Measurements from ENCODE around the gene ERBIN. TPM values are rescaled to one million over a fixed set of nuclear protein-coding genes. Genes with fewer than 3 reads are reported as not detected.

ERBIN gene
- polyA plus RNA-seq, 1 of the 3 experiments (the other 2 are of a cell fraction) = 10.3 TPM

DNA sequence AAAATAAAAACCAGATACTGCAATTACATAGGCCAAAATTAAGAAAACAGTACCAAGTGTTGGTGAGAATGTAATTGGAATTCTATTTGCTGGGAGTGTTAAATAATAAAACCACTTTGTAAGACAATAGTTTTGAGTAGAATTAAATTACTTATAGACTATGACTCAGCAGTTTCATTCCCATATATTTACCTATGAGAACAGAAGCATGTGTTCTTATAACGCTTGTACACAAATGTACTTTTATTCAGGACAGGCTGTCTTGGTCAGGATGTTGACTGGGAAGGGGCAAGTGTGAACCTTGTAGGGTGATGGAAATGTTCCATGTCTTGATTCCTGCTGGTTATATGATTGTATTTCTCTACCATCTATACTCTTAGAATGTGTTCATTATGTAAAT, 56.3 kb downstream of the ERBIN start (continued):
- TF ChIP-seq, protein P1, sequence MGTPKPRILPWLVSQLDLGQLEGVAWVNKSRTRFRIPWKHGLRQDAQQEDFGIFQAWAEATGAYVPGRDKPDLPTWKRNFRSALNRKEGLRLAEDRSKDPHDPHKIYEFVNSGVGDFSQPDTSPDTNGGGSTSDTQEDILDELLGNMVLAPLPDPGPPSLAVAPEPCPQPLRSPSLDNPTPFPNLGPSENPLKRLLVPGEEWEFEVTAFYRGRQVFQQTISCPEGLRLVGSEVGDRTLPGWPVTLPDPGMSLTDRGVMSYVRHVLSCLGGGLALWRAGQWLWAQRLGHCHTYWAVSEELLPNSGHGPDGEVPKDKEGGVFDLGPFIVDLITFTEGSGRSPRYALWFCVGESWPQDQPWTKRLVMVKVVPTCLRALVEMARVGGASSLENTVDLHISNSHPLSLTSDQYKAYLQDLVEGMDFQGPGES (IDR thresholded peaks at IDR 0.05; ENCODE audit: low read depth, low read length) = no peak
- TF ChIP-seq, protein P2, sequence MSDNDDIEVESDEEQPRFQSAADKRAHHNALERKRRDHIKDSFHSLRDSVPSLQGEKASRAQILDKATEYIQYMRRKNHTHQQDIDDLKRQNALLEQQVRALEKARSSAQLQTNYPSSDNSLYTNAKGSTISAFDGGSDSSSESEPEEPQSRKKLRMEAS (IDR thresholded peaks at IDR 0.05; ENCODE audit: low read depth) = no peak

DNA sequence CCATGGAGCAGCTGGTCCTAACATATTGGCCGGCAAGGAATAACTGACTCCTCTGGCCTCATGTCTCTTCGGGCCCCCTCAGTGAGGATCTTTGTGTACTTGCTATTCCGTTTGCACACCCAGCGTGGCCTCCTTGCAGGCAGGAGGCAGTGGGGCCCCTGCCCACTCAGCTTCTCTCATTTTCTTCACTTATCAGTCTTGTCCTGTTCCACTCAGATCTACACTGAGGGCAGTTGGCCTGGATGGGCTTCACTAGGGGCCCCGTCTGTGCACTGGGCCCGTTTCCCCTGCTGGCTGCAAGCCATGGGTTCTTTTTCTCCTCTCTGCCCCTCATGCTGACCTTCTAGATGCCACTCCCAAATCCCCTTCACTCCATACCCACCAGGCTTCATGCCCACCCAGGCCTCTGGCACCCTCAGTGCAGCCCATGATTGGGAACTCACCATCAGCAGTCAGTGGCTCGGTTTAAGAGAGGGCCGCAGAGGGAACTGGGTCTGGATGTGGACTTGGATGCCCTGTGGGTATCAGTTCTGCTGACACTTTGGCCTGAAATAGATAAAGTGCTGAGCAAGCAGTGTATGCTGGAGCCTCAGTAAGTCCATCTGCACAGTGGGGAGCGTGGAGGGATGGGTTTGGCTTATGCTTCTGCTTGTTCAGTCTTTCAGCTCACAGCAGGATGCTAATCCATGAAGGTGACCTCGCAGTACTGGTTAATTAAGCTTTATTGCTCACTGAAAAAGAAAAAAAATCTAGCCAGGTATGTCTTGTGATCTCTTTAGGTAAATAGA, 57.9 kb downstream of the ERBIN start:
- no peaks in the 10 kb centered on the region; the same call in 1 of the 2 replicates for H3K9me2 ChIP-seq
- H3K9me3 ChIP-seq = no peaks in the 10 kb centered on the region
- TF ChIP-seq TEAD4 (IDR thresholded peaks at IDR 0.05; ENCODE audit: borderline replicate concordance, insufficient read depth) = no peak
- no peak for TF ChIP-seq EZH2phosphoT487 (IDR thresholded peaks at IDR 0.05; ENCODE audit: borderline replicate concordance, low read depth)
- TF ChIP-seq FOXJ3 (CRISPR knock-in tag; IDR thresholded peaks at IDR 0.05) = no peak
- no peak for TF ChIP-seq NFIC (IDR thresholded peaks at IDR 0.05; ENCODE audit: borderline replicate concordance)
- TF ChIP-seq, protein P3, sequence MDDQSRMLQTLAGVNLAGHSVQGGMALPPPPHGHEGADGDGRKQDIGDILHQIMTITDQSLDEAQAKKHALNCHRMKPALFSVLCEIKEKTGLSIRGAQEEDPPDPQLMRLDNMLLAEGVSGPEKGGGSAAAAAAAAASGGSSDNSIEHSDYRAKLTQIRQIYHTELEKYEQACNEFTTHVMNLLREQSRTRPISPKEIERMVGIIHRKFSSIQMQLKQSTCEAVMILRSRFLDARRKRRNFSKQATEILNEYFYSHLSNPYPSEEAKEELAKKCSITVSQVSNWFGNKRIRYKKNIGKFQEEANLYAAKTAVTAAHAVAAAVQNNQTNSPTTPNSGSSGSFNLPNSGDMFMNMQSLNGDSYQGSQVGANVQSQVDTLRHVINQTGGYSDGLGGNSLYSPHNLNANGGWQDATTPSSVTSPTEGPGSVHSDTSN (IDR thresholded peaks at IDR 0.05) = no peak
- no peak for TF ChIP-seq ELF1 (IDR thresholded peaks at IDR 0.05)
- TF ChIP-seq MEF2A (IDR thresholded peaks at IDR 0.05; ENCODE audit: borderline replicate concordance, low read depth) = no peak
- no peak for TF ChIP-seq RCOR1 (IDR thresholded peaks at IDR 0.05; ENCODE audit: low read length)
- no peak for TF ChIP-seq EP300 (IDR thresholded peaks at IDR 0.05; ENCODE audit: borderline replicate concordance in 1 of 2, low read depth in 1 of 2, low read length in 1 of 2)
- TF ChIP-seq SMC3 (IDR thresholded peaks at IDR 0.05; ENCODE audit: low read depth, low read length) = no peak
- TF ChIP-seq, protein P4, sequence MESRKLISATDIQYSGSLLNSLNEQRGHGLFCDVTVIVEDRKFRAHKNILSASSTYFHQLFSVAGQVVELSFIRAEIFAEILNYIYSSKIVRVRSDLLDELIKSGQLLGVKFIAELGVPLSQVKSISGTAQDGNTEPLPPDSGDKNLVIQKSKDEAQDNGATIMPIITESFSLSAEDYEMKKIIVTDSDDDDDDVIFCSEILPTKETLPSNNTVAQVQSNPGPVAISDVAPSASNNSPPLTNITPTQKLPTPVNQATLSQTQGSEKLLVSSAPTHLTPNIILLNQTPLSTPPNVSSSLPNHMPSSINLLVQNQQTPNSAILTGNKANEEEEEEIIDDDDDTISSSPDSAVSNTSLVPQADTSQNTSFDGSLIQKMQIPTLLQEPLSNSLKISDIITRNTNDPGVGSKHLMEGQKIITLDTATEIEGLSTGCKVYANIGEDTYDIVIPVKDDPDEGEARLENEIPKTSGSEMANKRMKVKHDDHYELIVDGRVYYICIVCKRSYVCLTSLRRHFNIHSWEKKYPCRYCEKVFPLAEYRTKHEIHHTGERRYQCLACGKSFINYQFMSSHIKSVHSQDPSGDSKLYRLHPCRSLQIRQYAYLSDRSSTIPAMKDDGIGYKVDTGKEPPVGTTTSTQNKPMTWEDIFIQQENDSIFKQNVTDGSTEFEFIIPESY (IDR thresholded peaks at IDR 0.05; ENCODE audit: borderline replicate concordance, low read depth) = no peak
- TF ChIP-seq RFX5 (IDR thresholded peaks at IDR 0.05; ENCODE audit: low read length) = no peak
- TF ChIP-seq RAD21 (IDR thresholded peaks at IDR 0.05; ENCODE audit: low read length) = no peak
- TF ChIP-seq, protein P5, sequence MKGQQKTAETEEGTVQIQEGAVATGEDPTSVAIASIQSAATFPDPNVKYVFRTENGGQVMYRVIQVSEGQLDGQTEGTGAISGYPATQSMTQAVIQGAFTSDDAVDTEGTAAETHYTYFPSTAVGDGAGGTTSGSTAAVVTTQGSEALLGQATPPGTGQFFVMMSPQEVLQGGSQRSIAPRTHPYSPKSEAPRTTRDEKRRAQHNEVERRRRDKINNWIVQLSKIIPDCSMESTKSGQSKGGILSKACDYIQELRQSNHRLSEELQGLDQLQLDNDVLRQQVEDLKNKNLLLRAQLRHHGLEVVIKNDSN (IDR thresholded peaks at IDR 0.05; ENCODE audit: borderline replicate concordance, low read depth) = no peak
- TF ChIP-seq, protein P6, sequence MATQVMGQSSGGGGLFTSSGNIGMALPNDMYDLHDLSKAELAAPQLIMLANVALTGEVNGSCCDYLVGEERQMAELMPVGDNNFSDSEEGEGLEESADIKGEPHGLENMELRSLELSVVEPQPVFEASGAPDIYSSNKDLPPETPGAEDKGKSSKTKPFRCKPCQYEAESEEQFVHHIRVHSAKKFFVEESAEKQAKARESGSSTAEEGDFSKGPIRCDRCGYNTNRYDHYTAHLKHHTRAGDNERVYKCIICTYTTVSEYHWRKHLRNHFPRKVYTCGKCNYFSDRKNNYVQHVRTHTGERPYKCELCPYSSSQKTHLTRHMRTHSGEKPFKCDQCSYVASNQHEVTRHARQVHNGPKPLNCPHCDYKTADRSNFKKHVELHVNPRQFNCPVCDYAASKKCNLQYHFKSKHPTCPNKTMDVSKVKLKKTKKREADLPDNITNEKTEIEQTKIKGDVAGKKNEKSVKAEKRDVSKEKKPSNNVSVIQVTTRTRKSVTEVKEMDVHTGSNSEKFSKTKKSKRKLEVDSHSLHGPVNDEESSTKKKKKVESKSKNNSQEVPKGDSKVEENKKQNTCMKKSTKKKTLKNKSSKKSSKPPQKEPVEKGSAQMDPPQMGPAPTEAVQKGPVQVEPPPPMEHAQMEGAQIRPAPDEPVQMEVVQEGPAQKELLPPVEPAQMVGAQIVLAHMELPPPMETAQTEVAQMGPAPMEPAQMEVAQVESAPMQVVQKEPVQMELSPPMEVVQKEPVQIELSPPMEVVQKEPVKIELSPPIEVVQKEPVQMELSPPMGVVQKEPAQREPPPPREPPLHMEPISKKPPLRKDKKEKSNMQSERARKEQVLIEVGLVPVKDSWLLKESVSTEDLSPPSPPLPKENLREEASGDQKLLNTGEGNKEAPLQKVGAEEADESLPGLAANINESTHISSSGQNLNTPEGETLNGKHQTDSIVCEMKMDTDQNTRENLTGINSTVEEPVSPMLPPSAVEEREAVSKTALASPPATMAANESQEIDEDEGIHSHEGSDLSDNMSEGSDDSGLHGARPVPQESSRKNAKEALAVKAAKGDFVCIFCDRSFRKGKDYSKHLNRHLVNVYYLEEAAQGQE (IDR thresholded peaks at IDR 0.05; ENCODE audit: low read depth, low read length) = no peak
- TF ChIP-seq, protein P1 (IDR thresholded peaks at IDR 0.05; ENCODE audit: low read depth, low read length) = no peak
- no peak overlapping the region for H2AFZ ChIP-seq (ENCODE audit: low read depth)
- H3K27me3 ChIP-seq (ENCODE audit: insufficient read depth) = no peaks in the 10 kb centered on the region
- peaks cover 46% of the 10 kb centered on the region for H3F3A ChIP-seq (replicated peaks; ENCODE audit: insufficient read depth)
- ChIA-PET POLR2A (no interaction called here), CTCF (no interaction called here)
- H3K4me1 ChIP-seq (ENCODE audit: control insufficient read depth in 1 of 2, insufficient read depth in 2 of 2, low read depth in 1 of 2, low read length in 1 of 2) = peaks cover 2 to 13% of the 10 kb centered on the region in 2 experiments; a peak in 3 of 4 replicates
- no peak overlapping the region for H3K4me2 ChIP-seq
- no peak overlapping the region for H3K4me3 ChIP-seq (ENCODE audit: low read depth in 2 of 2, low read length in 1 of 2)
- H3K27ac ChIP-seq (ENCODE audit: low read depth in 2 of 2, low read length in 1 of 2) = no peak overlapping the region
- H4K20me1 ChIP-seq (ENCODE audit: insufficient read depth) = peaks cover 75% of the 10 kb centered on the region
- H3K9ac ChIP-seq = no peak overlapping the region
- no peak for DNase-seq
- WGBS (ENCODE audit: low lambda C conversion rate) = 97% methylated on average over 10 of the region's 10 CpGs
- H3K36me3 ChIP-seq (replicated peaks in 1 of 2; ENCODE audit: control insufficient read depth in 1 of 2, insufficient read depth in 2 of 2, low read length in 1 of 2) = no peaks in the 10 kb centered on the region
- H3K79me2 ChIP-seq (ENCODE audit: insufficient read depth) = peaks cover 98% of the 10 kb centered on the region

Measured in SK-N-SH (cell line).